Neural progenitor cell (in vitro differentiated cells): ENCODE measurements around the gene KIAA0930. TPM values are rescaled to one million over a fixed set of nuclear protein-coding genes. Genes with fewer than 3 reads are reported as not detected.

Experiments used
- DNase-seq: peaks from one replicate; pipeline ENCODE4 v3.0.0-alpha.2; 2016; ENCODE audit warnings: low spot score
- H2AFZ ChIP-seq: fragments of 200-600 bp; sonication (generic); replicated peaks from 2 replicates; pipeline ENCODE4 v1.6.1; 2016; ENCODE audit warnings: antibody characterized with exemption
- H3F3A ChIP-seq: fragments of 200-600 bp; sonication (generic); 2 replicates; pipeline ENCODE4 v1.6.1; 2016; ENCODE audit warnings: antibody characterized with exemption, low read depth
- H3K27ac ChIP-seq: fragments of 200-600 bp; sonication (generic); 2 replicates; pipeline ENCODE4 v1.5.1; 2016; ENCODE audit warnings: mild to moderate bottlenecking
- H3K27me3 ChIP-seq: fragments of 200-600 bp; sonication (generic); 2 replicates; pipeline ENCODE4 v1.6.1; 2016; ENCODE audit warnings: mild to moderate bottlenecking, moderate library complexity
- H3K36me3 ChIP-seq: fragments of 200-600 bp; sonication (generic); 2 replicates; pipeline ENCODE4 v1.5.1; 2016
- H3K4me1 ChIP-seq: fragments of 200-600 bp; sonication (generic); 2 replicates; pipeline ENCODE4 v1.6.1; 2016; ENCODE audit warnings: mixed run types
- H3K4me2 ChIP-seq: fragments of 200-600 bp; sonication (generic); 2 replicates; pipeline ENCODE4 v1.6.1; 2016
- H3K4me3 ChIP-seq: fragments of 200-600 bp; sonication (generic); 2 replicates; pipeline ENCODE4 v1.5.1; 2016
- H3K79me2 ChIP-seq: fragments of 200-600 bp; sonication (generic); 2 replicates; pipeline ENCODE4 v1.6.1; 2016; ENCODE audit warnings: low read depth
- H3K9ac ChIP-seq: fragments of 200-600 bp; sonication (generic); 2 replicates; pipeline ENCODE4 v1.6.1; 2016
- H3K9me3 ChIP-seq: fragments of 200-600 bp; sonication (generic); 2 replicates; pipeline ENCODE4 v1.5.1; 2016; ENCODE audit warnings: low read depth
- H4K20me1 ChIP-seq: fragments of 200-600 bp; sonication (generic); 2 replicates; pipeline ENCODE4 v1.6.1; 2016; ENCODE audit warnings: low read depth
- H3K27ac Mint-ChIP-seq: 3 replicates; pipeline ENCODE4 v1.8.0; 2021; ENCODE audit warnings: mixed read lengths
- H3K27me3 Mint-ChIP-seq: 2 replicates; pipeline ENCODE4 v1.8.0; 2022; ENCODE audit warnings: low read depth, mild to moderate bottlenecking, inconsistent platforms, moderate library complexity, mixed read lengths; ENCODE audit not compliant: insufficient read depth
- H3K36me3 Mint-ChIP-seq: 3 replicates; pipeline ENCODE4 v1.8.0; 2021; ENCODE audit warnings: mixed read lengths
- H3K4me1 Mint-ChIP-seq: 3 replicates; pipeline ENCODE4 v1.8.0; 2021; ENCODE audit warnings: mixed read lengths
- H3K4me3 Mint-ChIP-seq: 3 replicates; pipeline ENCODE4 v1.8.0; 2021; ENCODE audit warnings: mild to moderate bottlenecking, moderate library complexity, mixed read lengths
- H3K9me3 Mint-ChIP-seq: 3 replicates; pipeline ENCODE4 v1.8.0; 2020; ENCODE audit warnings: mixed read lengths
- EZH2 ChIP-seq: fragments of 200-600 bp; sonication (generic); IDR thresholded peaks from 2 replicates; pipeline ENCODE4 v1.6.1; 2017; ENCODE audit warnings: antibody characterized with exemption, mild to moderate bottlenecking, moderate library complexity
- EZH2phosphoT487 ChIP-seq: fragments of 200-600 bp; sonication (generic); IDR thresholded peaks from 2 replicates; pipeline ENCODE4 v1.6.1; 2017; ENCODE audit warnings: antibody characterized with exemption
- total RNA-seq: library from RNA; depleted of rRNA; stranded (reverse); fragments of >200 nt; gene quantifications from 2 replicates; pipeline ENCODE4 v1.2.3, GENCODE V29; 2015; ENCODE audit warnings: low replicate concordance
- TF ChIP-seq, protein P1 (sequence below): fragments of 200-600 bp; sonication (generic); IDR thresholded peaks from 2 replicates; pipeline ENCODE4 v1.5.1; 2017; ENCODE audit warnings: antibody characterized with exemption, mild to moderate bottlenecking

KIAA0930 gene
- total RNA-seq, 1 donor from 2014 or later: 15.0 TPM

DNA sequence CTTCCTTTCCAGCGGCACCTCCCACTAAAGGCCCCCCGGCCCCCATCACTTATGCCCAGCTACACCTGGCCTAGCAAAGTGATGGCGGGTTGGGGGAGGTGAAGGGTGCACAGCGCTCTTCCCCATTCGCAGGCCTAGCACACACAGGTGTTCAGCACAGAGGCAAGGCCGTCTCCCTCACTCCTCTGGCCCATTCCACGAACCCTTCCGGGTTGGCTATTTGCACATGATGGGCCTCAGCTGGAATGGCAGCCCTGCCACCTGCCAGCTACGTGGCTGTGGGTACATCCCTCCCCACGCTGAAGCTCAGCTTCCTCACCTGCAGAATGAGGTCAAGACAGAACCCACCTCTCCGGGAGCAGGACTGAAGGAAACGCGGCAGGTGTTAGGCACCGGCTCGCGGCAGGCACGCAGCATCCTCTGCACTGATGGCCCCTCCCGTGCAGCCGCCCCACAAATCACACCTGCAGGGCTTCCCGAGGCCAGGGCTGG is 4.8 kb downstream of the KIAA0930 start:
- Histone ChIP-seq H3K4me3 (no peak overlapping the region), H3K36me3 (no peaks in the 10 kb centered on the region), H3K4me1 (peaks cover 17% of the 10 kb centered on the region), H3K9ac (no peak overlapping the region), H3K79me2 (no peaks in the 10 kb centered on the region), H3K27ac (no peak overlapping the region), H4K20me1 (peaks cover 59% of the 10 kb centered on the region), H3F3A (peaks cover 8% of the 10 kb centered on the region), H3K9me3 (no peaks in the 10 kb centered on the region), H3K27me3 (peaks cover 9% of the 10 kb centered on the region), H2AFZ (no peak overlapping the region), H3K4me2 (no peak overlapping the region)
- Mint-ChIP-seq H3K36me3 (no peaks in the 10 kb centered on the region), H3K27me3 (peaks cover 17% of the 10 kb centered on the region), H3K27ac (no peak overlapping the region), H3K4me3 (no peak overlapping the region), H3K9me3 (no peaks in the 10 kb centered on the region), H3K4me1 (peaks cover 29% of the 10 kb centered on the region)
- no peak for DNase-seq
- TF ChIP-seq, protein P1, sequence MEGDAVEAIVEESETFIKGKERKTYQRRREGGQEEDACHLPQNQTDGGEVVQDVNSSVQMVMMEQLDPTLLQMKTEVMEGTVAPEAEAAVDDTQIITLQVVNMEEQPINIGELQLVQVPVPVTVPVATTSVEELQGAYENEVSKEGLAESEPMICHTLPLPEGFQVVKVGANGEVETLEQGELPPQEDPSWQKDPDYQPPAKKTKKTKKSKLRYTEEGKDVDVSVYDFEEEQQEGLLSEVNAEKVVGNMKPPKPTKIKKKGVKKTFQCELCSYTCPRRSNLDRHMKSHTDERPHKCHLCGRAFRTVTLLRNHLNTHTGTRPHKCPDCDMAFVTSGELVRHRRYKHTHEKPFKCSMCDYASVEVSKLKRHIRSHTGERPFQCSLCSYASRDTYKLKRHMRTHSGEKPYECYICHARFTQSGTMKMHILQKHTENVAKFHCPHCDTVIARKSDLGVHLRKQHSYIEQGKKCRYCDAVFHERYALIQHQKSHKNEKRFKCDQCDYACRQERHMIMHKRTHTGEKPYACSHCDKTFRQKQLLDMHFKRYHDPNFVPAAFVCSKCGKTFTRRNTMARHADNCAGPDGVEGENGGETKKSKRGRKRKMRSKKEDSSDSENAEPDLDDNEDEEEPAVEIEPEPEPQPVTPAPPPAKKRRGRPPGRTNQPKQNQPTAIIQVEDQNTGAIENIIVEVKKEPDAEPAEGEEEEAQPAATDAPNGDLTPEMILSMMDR: no peak
- no peak for TF ChIP-seq EZH2
- no peak for TF ChIP-seq EZH2phosphoT487

DNA sequence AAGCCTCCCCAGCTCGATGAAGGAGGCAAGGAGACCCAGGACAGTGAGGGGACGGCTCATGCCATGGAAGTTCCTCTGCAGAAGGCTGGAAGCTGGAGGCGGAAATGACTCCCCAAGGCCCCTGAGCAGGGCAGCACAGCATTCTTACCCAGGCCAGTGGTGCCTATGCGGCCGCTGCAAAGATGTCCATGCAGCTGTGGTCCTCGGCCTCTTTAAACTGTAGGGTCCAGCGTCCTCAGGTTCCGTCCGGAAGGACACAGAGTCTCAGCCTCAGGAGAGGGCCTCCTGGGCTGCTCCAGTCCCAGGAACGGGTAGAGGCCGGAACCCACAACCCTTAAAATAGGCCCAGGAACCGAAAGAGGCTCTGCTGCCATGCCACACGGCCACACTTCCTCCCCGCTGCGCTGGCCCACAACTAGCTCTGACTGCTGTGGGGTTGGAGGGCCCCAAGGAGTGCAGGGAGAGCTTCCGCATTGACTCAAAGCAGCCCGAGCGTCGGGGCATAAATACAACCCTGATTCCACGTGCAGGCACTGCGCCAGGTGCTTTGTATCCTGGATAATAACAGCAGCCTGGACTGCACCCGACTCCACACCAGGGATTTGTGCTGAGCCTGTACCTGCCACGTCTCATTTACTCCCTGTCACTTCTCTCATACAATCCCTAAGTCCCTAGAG is 5.5 kb downstream of the KIAA0930 start:
- Mint-ChIP-seq H3K4me3 (no peak overlapping the region), H3K27ac (no peak overlapping the region), H3K9me3 (no peaks in the 10 kb centered on the region), H3K27me3 (peaks cover 16% of the 10 kb centered on the region), H3K36me3 (no peaks in the 10 kb centered on the region), H3K4me1 (peaks cover 29% of the 10 kb centered on the region)
- peaks cover 59% of the 10 kb centered on the region for H4K20me1 ChIP-seq
- H3F3A ChIP-seq: peaks cover 8% of the 10 kb centered on the region
- no peaks in the 10 kb centered on the region for H3K9me3 ChIP-seq
- H2AFZ ChIP-seq: no peak overlapping the region
- TF ChIP-seq, protein P1: no peak
- TF ChIP-seq EZH2phosphoT487 (no peak), EZH2 (no peak)
- H3K9ac ChIP-seq: no peak overlapping the region
- no peak overlapping the region for H3K27ac ChIP-seq
- peaks cover 8% of the 10 kb centered on the region for H3K27me3 ChIP-seq
- no peaks in the 10 kb centered on the region for H3K36me3 ChIP-seq
- H3K4me3 ChIP-seq: no peak overlapping the region
- DNase-seq: no peak
- no peak overlapping the region for H3K4me2 ChIP-seq
- H3K79me2 ChIP-seq: no peaks in the 10 kb centered on the region
- peaks cover 17% of the 10 kb centered on the region for H3K4me1 ChIP-seq

DNA sequence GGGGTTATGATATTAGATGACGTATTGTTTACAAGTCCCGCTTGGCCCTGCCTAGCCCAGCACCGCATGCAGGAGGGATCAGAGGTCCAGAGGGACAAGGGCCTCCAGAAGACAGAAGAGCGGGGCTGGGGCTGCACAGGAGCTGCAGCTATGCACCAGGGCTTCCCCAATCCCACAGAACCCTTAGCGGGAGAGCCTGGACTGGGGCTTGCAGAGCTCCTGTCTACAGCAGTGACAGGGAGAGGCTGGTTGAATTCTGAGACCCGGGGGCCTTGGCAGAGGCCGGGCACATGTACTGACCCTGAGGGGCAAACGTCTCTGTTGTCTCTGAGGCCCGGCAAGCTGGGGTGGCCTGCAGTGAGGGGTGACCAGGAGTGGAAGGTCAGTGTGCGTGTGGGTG is 6.9 kb downstream of the KIAA0930 start:
- TF ChIP-seq, protein P1: no peak
- Mint-ChIP-seq H3K27ac (no peak overlapping the region), H3K9me3 (no peaks in the 10 kb centered on the region), H3K36me3 (no peaks in the 10 kb centered on the region), H3K27me3 (peaks cover 11% of the 10 kb centered on the region), H3K4me1 (peaks cover 19% of the 10 kb centered on the region), H3K4me3 (no peak overlapping the region)
- peaks cover 45% of the 10 kb centered on the region for H4K20me1 ChIP-seq
- H3K36me3 ChIP-seq: no peaks in the 10 kb centered on the region
- H3K4me2 ChIP-seq: no peak overlapping the region
- no peak for DNase-seq
- no peak overlapping the region for H2AFZ ChIP-seq
- no peak overlapping the region for H3K27ac ChIP-seq
- peaks cover 10% of the 10 kb centered on the region for H3K4me1 ChIP-seq
- H3K4me3 ChIP-seq: no peak overlapping the region
- H3K79me2 ChIP-seq: no peaks in the 10 kb centered on the region
- no peak overlapping the region for H3K9ac ChIP-seq
- no peaks in the 10 kb centered on the region for H3K9me3 ChIP-seq
- no peaks in the 10 kb centered on the region for H3K27me3 ChIP-seq
- peaks cover 4% of the 10 kb centered on the region for H3F3A ChIP-seq
